ENCODE measurements around the gene FZD10. TPM values are rescaled to one million over a fixed set of nuclear protein-coding genes. Genes with fewer than 3 reads are reported as not detected.

Gene FZD10
- total and polyA plus RNA-seq, 2 experiments from 2014 or later = 0.11 to 0.45 TPM

- TF ChIP-seq CTCF (conservative IDR thresholded peaks at IDR 0.05; ENCODE audit: low read depth in 2 of 2) (no peak), ZNF462 (CRISPR knock-in tag; IDR thresholded peaks at IDR 0.05) (no peak), NANOG (IDR thresholded peaks at IDR 0.05; ENCODE audit: borderline replicate concordance) (no peak), CREB1 (CRISPR knock-in tag; IDR thresholded peaks at IDR 0.05; ENCODE audit: low read depth) (no peak)
Observed at GRCh38 chr12:130162745-130163460, 639 bp downstream of the FZD10 start (continued).

GRCh38 chr12:130163461-130164215 is 1.4 kb downstream of the FZD10 start:
- 0 out of 2 replicates have a peak, but pooled peaks cover 4% of the 10 kb centered on the region for H3F3A ChIP-seq (replicated peaks; ENCODE audit: low read depth)
- Mint-ChIP-seq H3K27ac (no peak overlapping the region), H3K9me3 (peaks cover 64% of the 10 kb centered on the region), H3K4me3 (no peak overlapping the region), H3K36me3 (ENCODE audit: low read depth) (peaks cover 43% of the 10 kb centered on the region), H3K27me3 (ENCODE audit: insufficient read depth, low read depth, poor library complexity) (peaks cover 5% of the 10 kb centered on the region), H3K4me1 (no peaks in the 10 kb centered on the region)
- no peaks in the 10 kb centered on the region for H3K9me2 ChIP-seq (ENCODE audit: insufficient read depth)
- peak overlapping the region; percentile 47; the same call in 1 of the 2 replicates for H3K4me3 ChIP-seq
- no peak overlapping the region for H3K27ac ChIP-seq (ENCODE audit: low read depth)
- H3K36me3 ChIP-seq (ENCODE audit: insufficient read depth) = 0 out of 2 replicates have a peak, but pooled peaks cover 3% of the 10 kb centered on the region
- peaks cover 96% of the 10 kb centered on the region for H3K27me3 ChIP-seq (ENCODE audit: insufficient read depth)
- H3K4me2 ChIP-seq = peak overlapping the region; percentile 67; the same call in 1 of the 2 replicates
- H3K4me1 ChIP-seq (ENCODE audit: insufficient read depth) = peaks cover 25% of the 10 kb centered on the region
- ATAC-seq (no peak), DNase-seq (ENCODE audit: low spot score) (no peak)
- no peaks in the 10 kb centered on the region; the same call in 1 of the 2 replicates for H4K20me1 ChIP-seq (replicated peaks; ENCODE audit: insufficient read depth)
- no peaks in the 10 kb centered on the region for H3K79me2 ChIP-seq (replicated peaks; ENCODE audit: insufficient read depth)
- TF ChIP-seq CTCF (conservative IDR thresholded peaks at IDR 0.05; ENCODE audit: low read depth in 2 of 2) (no peak), EZH2phosphoT487 (IDR thresholded peaks at IDR 0.05; ENCODE audit: unreplicated experiment) (peak; percentile 31), NANOG (IDR thresholded peaks at IDR 0.05; ENCODE audit: borderline replicate concordance) (no peak)
- no peak overlapping the region for H2AFZ ChIP-seq

Measured in GM23338 (cell line).